LHCN-M2 (cell line): Measurements from ENCODE around the gene PTCD2. TPM values are rescaled to one million over a fixed set of nuclear protein-coding genes. Genes with fewer than 3 reads are reported as not detected.
"Not testable (repeated sequence)": the region's sequence is repeated elsewhere in the genome, so short reads cannot be mapped to it uniquely, and the experiment has no call there.

ENCODE experiments used
- DNase-seq: peaks from one replicate; pipeline ENCODE4 v3.0.0-alpha.2; 2012; ENCODE audit warnings: low read depth
- total RNA-seq: library from RNA; depleted of rRNA; stranded (reverse); fragments of >200 nt; gene quantifications from 2 replicates; pipeline ENCODE4 v1.2.3, GENCODE V29; 2014

The PTCD2 gene
- total RNA-seq, 1 experiment from 2014 or later = 25.3 TPM

- DNase-seq = no peak
Observed at GRCh38 chr5:72296256-72296655, 23.9 kb upstream of the PTCD2 start.

- not testable (repeated sequence) for DNase-seq
Observed at GRCh38 chr5:72298136-72298535, 22.0 kb upstream of the PTCD2 start.

GRCh38 chr5:72298711-72299110, 21.5 kb upstream of the PTCD2 start:
- DNase-seq = no peak

- peak; percentile 58 for DNase-seq
Observed at GRCh38 chr5:72300590-72301339, 19.4 kb upstream of the PTCD2 start.

- DNase-seq = no peak
Observed at GRCh38 chr5:72301557-72301956, 18.6 kb upstream of the PTCD2 start.

GRCh38 chr5:72302171-72302570, 18.0 kb upstream of the PTCD2 start:
- DNase-seq = no peak

- no peak for DNase-seq
Observed at GRCh38 chr5:72305194-72306142, 14.7 kb upstream of the PTCD2 start.

GRCh38 chr5:72307573-72307967, 12.6 kb upstream of the PTCD2 start:
- no peak for DNase-seq

- DNase-seq = peak; percentile 98
Observed at GRCh38 chr5:72307968-72308852, 12.0 kb upstream of the PTCD2 start.

- DNase-seq = no peak
Observed at GRCh38 chr5:72308853-72309191, 11.4 kb upstream of the PTCD2 start.

- no peak for DNase-seq
Observed at GRCh38 chr5:72313141-72313540, 7.0 kb upstream of the PTCD2 start.

- peak; percentile 54 for DNase-seq
Observed at GRCh38 chr5:72314571-72315172, 5.5 kb upstream of the PTCD2 start.

- not testable (repeated sequence) for DNase-seq
Observed at GRCh38 chr5:72319435-72319975, 668 bp upstream of the PTCD2 start.

GRCh38 chr5:72324189-72324825, 4.1 kb downstream of the PTCD2 start:
- peak; percentile 70 for DNase-seq

GRCh38 chr5:72325566-72326305, 5.6 kb downstream of the PTCD2 start:
- peak; percentile 88 for DNase-seq

GRCh38 chr5:72326306-72326649, 6.1 kb downstream of the PTCD2 start:
- no peak for DNase-seq

GRCh38 chr5:72328172-72328571, 8.0 kb downstream of the PTCD2 start:
- DNase-seq = peak; percentile 86

- no peak for DNase-seq
Observed at GRCh38 chr5:72330712-72331111, 10.5 kb downstream of the PTCD2 start.

GRCh38 chr5:72337159-72337558, 17.0 kb downstream of the PTCD2 start:
- no peak for DNase-seq

- no peak for DNase-seq
Observed at GRCh38 chr5:72338689-72339209, 18.6 kb downstream of the PTCD2 start.
